ENCODE measurements around the gene HNRNPL. TPM values are rescaled to one million over a fixed set of nuclear protein-coding genes. Genes with fewer than 3 reads are reported as not detected.
"Not testable (repeated sequence)": the region's sequence is repeated elsewhere in the genome, so short reads cannot be mapped to it uniquely, and the experiment has no call there.

HNRNPL gene
- total RNA-seq, 1 experiment from 2014 or later = 281 TPM

- peak; percentile 60 for DNase-seq (ENCODE audit: low spot score)
Observed at GRCh38 chr19:38869836-38870607, 20.2 kb upstream of the HNRNPL start.

GRCh38 chr19:38869160-38869835 lies 19.5 kb upstream of the HNRNPL start:
- DNase-seq (ENCODE audit: low spot score) = no peak

- no peak for DNase-seq (ENCODE audit: low spot score)
Observed at GRCh38 chr19:38868551-38868950, 18.8 kb upstream of the HNRNPL start.

GRCh38 chr19:38867171-38867780 lies 17.5 kb upstream of the HNRNPL start:
- no peak for DNase-seq (ENCODE audit: low spot score)

- peak; percentile 72 for DNase-seq (ENCODE audit: low spot score)
Observed at GRCh38 chr19:38862321-38863059, 12.7 kb upstream of the HNRNPL start.

GRCh38 chr19:38861368-38861767 lies 11.6 kb upstream of the HNRNPL start:
- no peak for DNase-seq (ENCODE audit: low spot score)

GRCh38 chr19:38859631-38860204 lies 9.9 kb upstream of the HNRNPL start:
- DNase-seq (ENCODE audit: low spot score) = not testable (repeated sequence)

- DNase-seq (ENCODE audit: low spot score) = no peak
Observed at GRCh38 chr19:38856813-38857212, 7.0 kb upstream of the HNRNPL start.

GRCh38 chr19:38855751-38856150 lies 6.0 kb upstream of the HNRNPL start:
- not testable (repeated sequence) for DNase-seq (ENCODE audit: low spot score)

- not testable (repeated sequence) for DNase-seq (ENCODE audit: low spot score)
Observed at GRCh38 chr19:38854961-38855360, 5.2 kb upstream of the HNRNPL start.

GRCh38 chr19:38853214-38853613 lies 3.4 kb upstream of the HNRNPL start:
- no peak for DNase-seq (ENCODE audit: low spot score)

- DNase-seq (ENCODE audit: low spot score) = peak; percentile 72
Observed at GRCh38 chr19:38852231-38853044, 2.7 kb upstream of the HNRNPL start.

GRCh38 chr19:38851622-38852230 lies 1.9 kb upstream of the HNRNPL start:
- peak; percentile 97 for DNase-seq (ENCODE audit: low spot score)

GRCh38 chr19:38850976-38851621 lies 1.3 kb upstream of the HNRNPL start:
- no peak for DNase-seq (ENCODE audit: low spot score)

- no peak for DNase-seq (ENCODE audit: low spot score)
Observed at GRCh38 chr19:38850436-38850975, 720 bp upstream of the HNRNPL start.

GRCh38 chr19:38849147-38849859 lies 483 bp downstream of the HNRNPL start:
- peak; percentile 98 for DNase-seq (ENCODE audit: low spot score)

GRCh38 chr19:38848299-38849146 lies 1.3 kb downstream of the HNRNPL start:
- DNase-seq (ENCODE audit: low spot score) = no peak

GRCh38 chr19:38846097-38846496 lies 3.7 kb downstream of the HNRNPL start:
- no peak for DNase-seq (ENCODE audit: low spot score)

All from H4 (cell line).